ENCODE results near the gene EPAS1. TPM values are rescaled to one million over a fixed set of nuclear protein-coding genes. Genes with fewer than 3 reads are reported as not detected.

The EPAS1 gene
- total RNA-seq, 1 experiment from 2014 or later: 0.94 TPM

DNA sequence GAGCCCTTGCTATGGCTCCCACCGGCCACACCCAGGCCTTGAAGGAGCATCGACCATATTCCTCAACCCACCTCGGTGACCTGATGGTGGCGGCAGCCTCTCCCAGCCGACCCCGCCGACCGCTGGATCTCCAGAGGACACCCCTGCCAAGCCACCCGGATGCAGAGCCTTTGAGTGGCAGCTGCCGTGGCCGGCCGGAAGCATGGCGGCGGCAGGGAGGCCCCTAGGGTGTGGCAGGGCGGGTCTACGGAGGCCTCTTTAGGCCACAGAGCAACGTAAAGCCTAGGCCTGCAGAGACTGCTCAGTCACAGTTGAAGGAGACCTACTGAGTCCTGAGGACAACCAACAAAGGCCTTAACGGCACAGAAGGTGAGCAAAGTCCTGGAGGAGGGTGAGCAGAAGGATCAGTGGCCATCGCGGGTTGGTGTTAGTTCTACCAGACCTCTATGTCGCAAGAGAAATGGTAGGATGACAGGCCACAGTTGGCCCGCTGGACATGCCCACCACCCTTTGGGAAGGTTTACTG lies 131.8 kb downstream of the EPAS1 start:
- no peak for DNase-seq

GRCh38 chr2:46430413-46430812 lies 133.2 kb downstream of the EPAS1 start:
- no peak for DNase-seq
- Histone ChIP-seq H3K36me3 (replicated peaks; ENCODE audit: control insufficient read depth, insufficient read depth, low read length) (no peaks in the 10 kb centered on the region), H3K27me3 (ENCODE audit: control insufficient read depth, insufficient read depth, low read length) (no peaks in the 10 kb centered on the region), H3K4me3 (ENCODE audit: insufficient read depth, low read depth, low read length) (no peak overlapping the region)

More for the DNA sequence above, 131.8 kb downstream of the EPAS1 start:
- no peaks in the 10 kb centered on the region for H3K27me3 ChIP-seq (ENCODE audit: control insufficient read depth, insufficient read depth, low read length)
- H3K36me3 ChIP-seq (replicated peaks; ENCODE audit: control insufficient read depth, insufficient read depth, low read length): no peaks in the 10 kb centered on the region
- H3K4me3 ChIP-seq (ENCODE audit: insufficient read depth, low read depth, low read length): no peak overlapping the region

DNA sequence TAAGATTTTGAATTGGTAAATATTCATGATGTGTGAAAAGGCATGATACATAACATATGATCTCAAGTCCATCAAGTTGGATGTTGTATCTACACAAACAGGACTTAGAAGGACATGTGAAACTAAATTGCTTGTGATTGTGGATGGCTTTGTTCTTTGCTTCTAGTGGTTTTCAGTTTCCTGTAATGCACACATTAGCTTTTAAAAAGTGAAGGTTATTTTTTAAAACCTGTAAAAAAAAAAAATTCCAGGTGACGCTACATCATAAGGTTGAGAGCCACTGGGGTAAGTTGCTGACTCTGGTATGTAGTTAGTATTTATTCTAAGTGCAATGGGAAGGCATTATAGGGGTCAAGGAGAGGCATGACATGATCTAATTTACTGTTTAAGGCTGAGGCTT lies 133.8 kb downstream of the EPAS1 start:
- H3K27me3 ChIP-seq (ENCODE audit: control insufficient read depth, insufficient read depth, low read length): no peaks in the 10 kb centered on the region
- no peaks in the 10 kb centered on the region for H3K36me3 ChIP-seq (replicated peaks; ENCODE audit: control insufficient read depth, insufficient read depth, low read length)
- H3K4me3 ChIP-seq (ENCODE audit: insufficient read depth, low read depth, low read length): no peak overlapping the region
- DNase-seq: no peak

DNA sequence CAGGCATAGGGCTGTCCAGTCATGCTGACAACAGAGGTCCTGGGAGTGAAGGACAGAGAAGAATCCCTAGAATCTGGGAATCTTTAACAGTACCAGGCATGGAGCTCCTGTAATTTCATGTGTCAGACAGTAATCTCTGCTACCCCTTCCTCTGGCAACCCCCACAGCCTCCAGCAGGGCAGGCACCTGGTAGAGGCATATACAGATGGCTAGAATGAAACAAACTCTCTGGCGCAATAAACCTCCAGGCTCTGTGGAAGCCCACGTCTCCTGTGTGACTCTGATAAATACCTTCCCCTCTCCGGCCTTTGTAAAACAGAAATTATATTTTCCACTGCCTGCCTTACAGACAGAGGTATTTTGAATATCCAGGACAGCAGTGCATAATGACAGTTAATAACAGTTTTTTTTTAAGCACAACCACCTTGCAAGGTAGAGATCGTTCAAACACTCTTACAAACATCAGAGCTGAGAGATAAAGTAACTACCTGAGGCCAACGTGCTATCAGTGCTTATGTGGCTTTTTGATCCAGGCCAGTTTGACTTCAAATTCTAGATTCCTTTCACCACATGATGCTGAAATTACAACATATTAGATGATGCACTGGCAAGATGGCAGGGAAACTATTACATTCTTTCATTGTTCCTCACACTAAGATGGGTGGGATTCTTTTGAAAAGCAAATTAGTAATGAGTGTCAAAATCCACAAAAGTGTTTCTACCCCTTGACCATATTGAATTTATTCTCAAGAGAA lies 134.5 kb downstream of the EPAS1 start:
- no peaks in the 10 kb centered on the region for H3K27me3 ChIP-seq (ENCODE audit: control insufficient read depth, insufficient read depth, low read length)
- DNase-seq: no peak
- no peak overlapping the region for H3K4me3 ChIP-seq (ENCODE audit: insufficient read depth, low read depth, low read length)
- no peaks in the 10 kb centered on the region for H3K36me3 ChIP-seq (replicated peaks; ENCODE audit: control insufficient read depth, insufficient read depth, low read length)

DNA sequence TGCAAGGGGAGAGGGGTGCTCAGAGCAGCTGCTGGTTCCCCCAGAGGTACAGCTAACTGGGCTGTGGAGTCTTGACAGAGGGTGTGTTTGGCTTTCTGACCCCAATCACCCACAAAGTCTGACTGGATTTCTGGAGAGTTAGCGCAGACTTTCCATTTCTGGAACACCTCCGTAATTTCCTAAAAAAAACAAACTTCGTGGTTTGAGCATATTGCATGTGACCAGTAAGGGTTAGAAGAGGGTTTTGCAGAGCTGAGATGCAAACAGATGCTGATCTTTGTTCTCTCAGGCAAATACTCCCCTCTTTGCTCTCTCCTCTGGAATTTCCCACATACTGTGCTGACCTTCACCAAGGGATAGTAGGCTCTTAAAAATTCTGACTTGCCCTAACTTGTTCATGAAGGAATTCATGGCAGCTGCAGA lies 137.7 kb downstream of the EPAS1 start:
- H3K4me3 ChIP-seq (ENCODE audit: insufficient read depth, low read depth, low read length): no peak overlapping the region
- no peaks in the 10 kb centered on the region for H3K36me3 ChIP-seq (replicated peaks; ENCODE audit: control insufficient read depth, insufficient read depth, low read length)
- DNase-seq: no peak

DNA sequence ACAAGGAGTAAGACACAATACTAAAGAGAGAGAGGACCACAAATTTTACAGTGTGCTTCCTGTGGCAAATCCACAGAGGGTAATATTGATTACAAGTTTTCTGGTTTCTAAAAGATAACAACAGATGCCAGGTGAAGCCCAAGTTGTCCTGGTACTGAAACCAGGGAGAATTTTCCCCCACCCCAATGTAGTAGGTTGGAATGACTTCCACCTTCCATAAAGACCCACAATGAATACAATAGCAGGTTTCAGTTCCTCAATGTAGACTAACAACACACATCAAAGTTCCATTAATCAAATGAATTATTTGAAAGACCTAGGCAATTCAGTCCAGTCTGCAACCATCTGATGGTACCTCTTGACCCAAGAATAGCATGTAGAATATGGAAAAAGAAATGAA lies 138.1 kb downstream of the EPAS1 start:
- H3K27me3 ChIP-seq (ENCODE audit: control insufficient read depth, insufficient read depth, low read length): no peaks in the 10 kb centered on the region
- H3K4me3 ChIP-seq (ENCODE audit: insufficient read depth, low read depth, low read length): no peak overlapping the region
- no peak for DNase-seq
- no peaks in the 10 kb centered on the region for H3K36me3 ChIP-seq (replicated peaks; ENCODE audit: control insufficient read depth, insufficient read depth, low read length)

More for the DNA sequence above, 137.7 kb downstream of the EPAS1 start:
- no peaks in the 10 kb centered on the region for H3K27me3 ChIP-seq (ENCODE audit: control insufficient read depth, insufficient read depth, low read length)

DNA sequence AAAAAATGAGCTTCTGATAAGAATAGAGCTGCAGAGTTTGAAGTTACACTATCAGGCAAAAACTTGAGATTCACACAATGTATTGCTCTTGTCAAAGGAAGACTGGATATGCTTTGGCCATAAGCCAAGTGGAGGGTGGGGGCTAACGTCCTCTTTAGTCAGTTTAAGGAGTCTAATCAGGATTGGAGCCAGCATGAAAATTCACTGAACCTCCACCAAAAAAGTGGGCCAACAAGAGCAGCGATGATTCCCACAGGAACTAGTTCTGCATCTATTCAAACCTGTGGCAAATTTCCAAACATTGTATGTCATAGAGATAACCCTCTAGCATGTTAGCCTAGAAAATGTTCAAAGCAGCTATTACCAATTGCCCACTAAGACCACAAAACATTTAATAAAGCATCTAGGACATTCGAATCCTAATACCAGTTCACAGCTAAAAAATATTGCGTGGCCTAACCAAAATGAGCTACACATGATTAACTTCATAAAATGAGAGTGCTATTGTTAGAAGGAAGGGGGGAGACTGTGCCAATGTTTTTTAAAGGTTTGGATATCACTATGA lies 138.7 kb downstream of the EPAS1 start:
- Histone ChIP-seq H3K27me3 (ENCODE audit: control insufficient read depth, insufficient read depth, low read length) (no peaks in the 10 kb centered on the region), H3K36me3 (replicated peaks; ENCODE audit: control insufficient read depth, insufficient read depth, low read length) (no peaks in the 10 kb centered on the region), H3K4me3 (ENCODE audit: insufficient read depth, low read depth, low read length) (no peak overlapping the region)
- DNase-seq: no peak

Other genes with a start within 250 kb of the EPAS1 start
- not detected in 2 replicates for gene TMEM247, start 182.2 kb downstream of the EPAS1 start, total RNA-seq (2014; rRNA removed; shearing (Covaris generic))
- gene RHOQ, start 245.1 kb downstream of the EPAS1 start, total RNA-seq (2014; rRNA removed; shearing (Covaris generic)): 25.7 and 40.4 TPM in 2 replicates
- 8.4 and 9.4 TPM in 2 replicates for gene ATP6V1E2, start 245.2 kb downstream of the EPAS1 start, total RNA-seq (2014; rRNA removed; shearing (Covaris generic))